GM12878 (cell line): ENCODE measurements around the gene LDLRAD4. TPM values are rescaled to one million over a fixed set of nuclear protein-coding genes. Genes with fewer than 3 reads are reported as not detected.
A peak's percentile ranks its signal among the peaks of the same experiment; 100 is the strongest.

ENCODE experiments used
- CBX5 ChIP-seq: sonication (generic); IDR thresholded peaks from 2 replicates; pipeline ENCODE4 v1.6.1; 2016; ENCODE audit warnings: low read depth, moderate library complexity, mild to moderate bottlenecking, inconsistent platforms
- CHD1 ChIP-seq: IDR thresholded peaks from 2 replicates; pipeline ENCODE4 v1.6.1; 2012; ENCODE audit warnings: low read depth, low read length, improper control_type of control experiment
- CTCF ChIP-seq, 3 experiments: IDR thresholded peaks in 2 of 3; conservative IDR thresholded peaks in 1 of 3; 2 replicates each; pipeline ENCODE4 v1.5.1; 2011; ENCODE audit warnings: low read depth in 3 of 3, low read length in 3 of 3, mild to moderate bottlenecking in 3 of 3, control low read depth in 2 of 3, moderate library complexity in 2 of 3, inconsistent platforms in 1 of 3, mixed read lengths in 1 of 3; ENCODE audit not compliant: control insufficient read depth in 2 of 3, insufficient read depth in 1 of 3; ENCODE audit errors: extremely low read depth in 1 of 3
- EZH2 ChIP-seq: IDR thresholded peaks from 2 replicates; pipeline ENCODE4 v1.6.1; 2012; ENCODE audit warnings: low read depth, mild to moderate bottlenecking, control low read depth, inconsistent platforms, low read length, borderline replicate concordance; ENCODE audit not compliant: control insufficient read depth
- HDAC2 ChIP-seq: fragments of 200-600 bp; sonication (generic); IDR thresholded peaks from 2 replicates; pipeline ENCODE4 v1.6.1; 2017
- NFYB ChIP-seq: IDR thresholded peaks from 2 replicates; pipeline ENCODE4 v1.6.1; 2011; ENCODE audit warnings: low read depth, mild to moderate bottlenecking, low read length, improper control_type of control experiment, moderate library complexity; ENCODE audit not compliant: insufficient read depth
- NKRF ChIP-seq: fragments of 450-650 bp; conservative IDR thresholded peaks from 2 replicates; pipeline ENCODE4 v1.6.1; 2017; ENCODE audit warnings: mild to moderate bottlenecking, moderate library complexity
- POU2F2 ChIP-seq: IDR thresholded peaks from 3 replicates; pipeline ENCODE4 v1.6.1; 2011; ENCODE audit warnings: low read depth, mild to moderate bottlenecking, low read length, borderline replicate concordance
- RBBP5 ChIP-seq: fragments of 200-600 bp; sonication (generic); conservative IDR thresholded peaks from 2 replicates; pipeline ENCODE4 v1.6.1; 2016
- RELA ChIP-seq: fragments of 450-650 bp; IDR thresholded peaks from 2 replicates; pipeline ENCODE4 v1.8.0; 2014; ENCODE audit warnings: borderline replicate concordance; ENCODE audit not compliant: partially characterized antibody
- SIN3A ChIP-seq: IDR thresholded peaks from 2 replicates; pipeline ENCODE4 v1.6.1; 2012; ENCODE audit warnings: low read depth, low read length, improper control_type of control experiment
- ZNF207 ChIP-seq: fragments of 450-650 bp; IDR thresholded peaks from 2 replicates; pipeline ENCODE4 v1.6.1; 2014; ENCODE audit warnings: antibody characterized with exemption, mild to moderate bottlenecking, borderline replicate concordance
- ZNF217 ChIP-seq: fragments of 450-650 bp; IDR thresholded peaks from 2 replicates; pipeline ENCODE4 v1.6.1; 2017; ENCODE audit warnings: antibody characterized with exemption, mild to moderate bottlenecking
- ZNF687 ChIP-seq: fragments of 450-650 bp; IDR thresholded peaks from 2 replicates; pipeline ENCODE4 v1.6.1; 2017; ENCODE audit warnings: mild to moderate bottlenecking, moderate library complexity
- polyA plus RNA-seq, 11 experiments: library from polyadenylated mRNA; depleted of rRNA in 4 of 11; unstranded in 6 of 11; stranded (reverse) in 5 of 11; fragments of >200 nt; fragmentation: Nextera tagmentation in 4 of 11; fragmentation: Illumina TruSeq in 1 of 11; extraction: Ambion mirVana in 4 of 11; extraction: Trizol in 1 of 11; gene quantifications; 1 replicate in 1 of 11; 2 replicates in 10 of 11; pipeline versions ENCODE4 v1.2.1 to v1.2.3, GENCODE V29; 2011 to 2016; ENCODE audit warnings: inconsistent platforms in 2 of 11, missing spikeins in 2 of 11, low read depth in 1 of 11
- total RNA-seq, 4 experiments: library from RNA; depleted of rRNA in 3 of 4; stranded (reverse); fragments of >200 nt in 3 of 4; fragmentation: Illumina TruSeq in 1 of 4; extraction: Trizol in 1 of 4; gene quantifications; 2 replicates each; pipeline versions ENCODE4 v1.2.1 to v1.2.3, GENCODE V29; 2013 to 2021
- TF ChIP-seq, protein P1 (sequence below): fragments of 450-650 bp; IDR thresholded peaks from 2 replicates; pipeline ENCODE4 v1.6.1; 2018; ENCODE audit warnings: borderline replicate concordance, mild to moderate bottlenecking; ENCODE audit not compliant: partially characterized antibody
- TF ChIP-seq, protein P2 (sequence below): IDR thresholded peaks from 2 replicates; pipeline ENCODE4 v1.6.1; 2011; ENCODE audit warnings: borderline replicate concordance, low read depth, mild to moderate bottlenecking, moderate library complexity, low read length; ENCODE audit not compliant: insufficient read depth, poor library complexity, severe bottlenecking

LDLRAD4 gene
- total and polyA plus RNA-seq, 10 of the 15 experiments (the other 5 are each of a cell fraction or from before 2014, with no cell fraction given) = 2.7 to 16.8 (median 11.2) TPM

DNA sequence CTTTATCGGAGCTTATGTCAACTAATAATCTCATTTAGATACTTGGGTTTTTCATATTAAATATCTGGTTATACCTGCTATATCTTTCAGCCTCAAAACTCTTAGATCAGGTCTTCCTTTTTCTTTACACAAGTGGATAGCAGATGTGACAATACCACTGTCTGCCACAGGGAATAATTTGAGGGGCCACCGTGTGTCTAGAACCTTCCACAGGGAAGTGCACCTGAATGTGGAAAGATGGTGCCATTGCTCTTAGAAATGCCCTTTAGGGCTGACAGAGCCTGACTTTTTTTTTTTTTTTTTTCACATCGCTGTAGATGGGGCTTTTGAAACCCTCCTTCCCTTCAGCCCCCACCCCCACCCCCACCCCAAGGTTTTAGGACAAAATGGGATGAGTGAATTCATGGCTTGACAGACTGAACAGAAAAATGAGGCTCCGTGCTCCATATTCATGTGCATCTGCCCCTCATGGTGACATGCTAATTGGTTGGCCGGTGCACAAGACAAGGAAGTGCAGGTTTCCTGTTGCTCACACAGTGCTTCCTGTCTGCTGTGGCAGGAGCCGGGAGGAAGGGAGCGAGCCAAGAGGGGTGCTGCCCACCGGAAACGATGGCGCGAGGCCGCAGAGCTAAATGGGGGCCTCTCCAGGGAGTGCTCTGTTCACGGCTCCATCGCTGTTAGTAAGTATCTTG lies 246.0 kb downstream of the LDLRAD4 start (continued):
- TF ChIP-seq ZNF217 (no peak), ZNF207 (no peak), CBX5 (no peak), CHD1 (no peak), ZNF687 (no peak), RELA (no peak), NFYB (no peak), RBBP5 (no peak), HDAC2 (no peak), EZH2 (no peak), CTCF (IDR thresholded peaks at IDR 0.05 in 2 of 3, conservative IDR thresholded peaks at IDR 0.05 in 1 of 3; ENCODE audit: control insufficient read depth in 2 of 3, extremely low read depth in 1 of 3, insufficient read depth in 1 of 3, low read depth in 3 of 3, low read length in 3 of 3) (0 out of 6 replicates have a peak, but pooled peaks of 1 of the 3 experiments have one; percentile 14), NKRF (no peak), POU2F2 (peak; percentile 87; the same call in 1 of the 3 replicates), SIN3A (no peak)
- TF ChIP-seq, protein P1, sequence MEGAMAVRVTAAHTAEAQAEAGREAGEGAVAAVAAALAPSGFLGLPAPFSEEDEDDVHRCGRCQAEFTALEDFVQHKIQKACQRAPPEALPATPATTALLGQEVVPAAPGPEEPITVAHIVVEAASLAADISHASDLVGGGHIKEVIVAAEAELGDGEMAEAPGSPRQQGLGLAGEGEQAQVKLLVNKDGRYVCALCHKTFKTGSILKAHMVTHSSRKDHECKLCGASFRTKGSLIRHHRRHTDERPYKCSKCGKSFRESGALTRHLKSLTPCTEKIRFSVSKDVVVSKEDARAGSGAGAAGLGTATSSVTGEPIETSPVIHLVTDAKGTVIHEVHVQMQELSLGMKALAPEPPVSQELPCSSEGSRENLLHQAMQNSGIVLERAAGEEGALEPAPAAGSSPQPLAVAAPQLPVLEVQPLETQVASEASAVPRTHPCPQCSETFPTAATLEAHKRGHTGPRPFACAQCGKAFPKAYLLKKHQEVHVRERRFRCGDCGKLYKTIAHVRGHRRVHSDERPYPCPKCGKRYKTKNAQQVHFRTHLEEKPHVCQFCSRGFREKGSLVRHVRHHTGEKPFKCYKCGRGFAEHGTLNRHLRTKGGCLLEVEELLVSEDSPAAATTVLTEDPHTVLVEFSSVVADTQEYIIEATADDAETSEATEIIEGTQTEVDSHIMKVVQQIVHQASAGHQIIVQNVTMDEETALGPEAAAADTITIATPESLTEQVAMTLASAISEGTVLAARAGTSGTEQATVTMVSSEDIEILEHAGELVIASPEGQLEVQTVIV = no peak
- TF ChIP-seq, protein P2, sequence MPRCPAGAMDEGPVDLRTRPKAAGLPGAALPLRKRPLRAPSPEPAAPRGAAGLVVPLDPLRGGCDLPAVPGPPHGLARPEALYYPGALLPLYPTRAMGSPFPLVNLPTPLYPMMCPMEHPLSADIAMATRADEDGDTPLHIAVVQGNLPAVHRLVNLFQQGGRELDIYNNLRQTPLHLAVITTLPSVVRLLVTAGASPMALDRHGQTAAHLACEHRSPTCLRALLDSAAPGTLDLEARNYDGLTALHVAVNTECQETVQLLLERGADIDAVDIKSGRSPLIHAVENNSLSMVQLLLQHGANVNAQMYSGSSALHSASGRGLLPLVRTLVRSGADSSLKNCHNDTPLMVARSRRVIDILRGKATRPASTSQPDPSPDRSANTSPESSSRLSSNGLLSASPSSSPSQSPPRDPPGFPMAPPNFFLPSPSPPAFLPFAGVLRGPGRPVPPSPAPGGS = no peak
